G401 (cell line): ENCODE results near the gene LSM5. TPM values are rescaled to one million over a fixed set of nuclear protein-coding genes. Genes with fewer than 3 reads are reported as not detected.
A peak's percentile ranks its signal among the peaks of the same experiment; 100 is the strongest.

Experiments
- DNase-seq: peaks from one replicate; pipeline ENCODE4 v3.0.0-alpha.2; 2015; ENCODE audit warnings: low spot score
- in situ Hi-C: cut with HindIII; loops from 2 replicates; pipeline ENCODE4 v1.10.0; 2016; ENCODE audit warnings: low sequenced_read_pairs, mixed read lengths
- total RNA-seq: library from RNA; depleted of rRNA; stranded (reverse); fragments of >200 nt; shearing (Covaris generic); gene quantifications from 2 replicates; pipeline ENCODE4 v1.2.3, GENCODE V29; 2014; rRNA removed

The LSM5 gene
- 30.4 and 35.9 TPM in 2 replicates for total RNA-seq

GRCh38 chr7:32490127-32490796, at the start of gene LSM5:
Gene LSM5 (minus strand): TSS chr7:32490380. CDS start chr7:32490365, 15 bp downstream.
- in situ Hi-C loops = no loop called here
- DNase-seq = peak; percentile 93

GRCh38 chr7:32539366-32539765, 49.2 kb upstream of the LSM5 start:
- in situ Hi-C loops = no loop called here
- DNase-seq = no peak

GRCh38 chr7:32537760-32538159, 47.6 kb upstream of the LSM5 start:
- DNase-seq = no peak
- in situ Hi-C loops = no loop called here

- DNase-seq = no peak
- in situ Hi-C loops = no loop called here
Measured at GRCh38 chr7:32536585-32536984, 46.4 kb upstream of the LSM5 start.

GRCh38 chr7:32536016-32536415, 45.8 kb upstream of the LSM5 start:
- no peak for DNase-seq
- in situ Hi-C loops = no loop called here

- no peak for DNase-seq
- in situ Hi-C loops = no loop called here
Measured at GRCh38 chr7:32535162-32535702, 45.1 kb upstream of the LSM5 start.

GRCh38 chr7:32533276-32534029, 43.3 kb upstream of the LSM5 start:
- no peak for DNase-seq
- in situ Hi-C loops = no loop called here

- in situ Hi-C loops = no loop called here
- no peak for DNase-seq
Measured at GRCh38 chr7:32532716-32533115, 42.5 kb upstream of the LSM5 start.

- DNase-seq = no peak
- in situ Hi-C loops = no loop called here
Measured at GRCh38 chr7:32532086-32532485, 41.9 kb upstream of the LSM5 start.

- DNase-seq = no peak
- in situ Hi-C loops = no loop called here
Measured at GRCh38 chr7:32531402-32531801, 41.2 kb upstream of the LSM5 start.

GRCh38 chr7:32525839-32526238, 35.7 kb upstream of the LSM5 start:
- DNase-seq = no peak
- in situ Hi-C loops = no loop called here

- in situ Hi-C loops = no loop called here
- no peak for DNase-seq
Measured at GRCh38 chr7:32524631-32525030, 34.5 kb upstream of the LSM5 start.

GRCh38 chr7:32522746-32523530, 32.8 kb upstream of the LSM5 start:
- in situ Hi-C loops = no loop called here
- no peak for DNase-seq

GRCh38 chr7:32519763-32520162, 29.6 kb upstream of the LSM5 start:
- DNase-seq = no peak
- in situ Hi-C loops = no loop called here

- in situ Hi-C loops = no loop called here
- DNase-seq = peak; percentile 27
Measured at GRCh38 chr7:32518534-32519140, 28.5 kb upstream of the LSM5 start.

- DNase-seq = no peak
- in situ Hi-C loops = no loop called here
Measured at GRCh38 chr7:32516551-32517100, 26.4 kb upstream of the LSM5 start.

- in situ Hi-C loops = no loop called here
Measured at GRCh38 chr7:32515890-32516550, 25.8 kb upstream of the LSM5 start.

GRCh38 chr7:32513210-32513609, 23.0 kb upstream of the LSM5 start:
- in situ Hi-C loops = no loop called here
- DNase-seq = no peak

More at GRCh38 chr7:32515890-32516550, 25.8 kb upstream of the LSM5 start:
- DNase-seq = no peak

- in situ Hi-C loops = no loop called here
- no peak for DNase-seq
Measured at GRCh38 chr7:32511791-32512190, 21.6 kb upstream of the LSM5 start.
